BLaER1 treated with 17β-estradiol and CSF1 and Interleukin-3, amounts not matched to agents 10 nM and 100 nM (cell line): ENCODE results near the gene CFAP46.
"Not testable (repeated sequence)": the region's sequence is repeated elsewhere in the genome, so short reads cannot be mapped to it uniquely, and the experiment has no call there.

Experiments
- H3K27ac ChIP-seq, 11 experiments: shearing (Covaris generic); formaldehyde crosslinking; 2 replicates each; pipeline ENCODE4 v1.8.1; 2022
- H3K27me3 ChIP-seq, 11 experiments: shearing (Covaris generic); formaldehyde crosslinking; 2 replicates each; pipeline ENCODE4 v1.8.1; 2022
- H3K36me3 ChIP-seq, 11 experiments: shearing (Covaris generic); formaldehyde crosslinking; 2 replicates each; pipeline ENCODE4 v1.8.1; 2022
- H3K4me1 ChIP-seq, 10 experiments: shearing (Covaris generic); formaldehyde crosslinking; 2 replicates each; pipeline ENCODE4 v1.8.1; 2022
- H3K4me2 ChIP-seq, 11 experiments: shearing (Covaris generic); formaldehyde crosslinking; 2 replicates each; pipeline ENCODE4 v1.8.1; 2022
- H3K4me3 ChIP-seq, 10 experiments: shearing (Covaris generic); formaldehyde crosslinking; 2 replicates each; pipeline ENCODE4 v1.8.1; 2022
- H3K9ac ChIP-seq, 11 experiments: shearing (Covaris generic); formaldehyde crosslinking; 2 replicates each; pipeline ENCODE4 v1.8.1; 2022
- H3K9me3 ChIP-seq, 11 experiments: shearing (Covaris generic); formaldehyde crosslinking; replicated peaks in 1 of 11; 2 replicates each; pipeline ENCODE4 v1.8.1; 2022
- H4K20me1 ChIP-seq, 11 experiments: shearing (Covaris generic); formaldehyde crosslinking; 2 replicates each; pipeline ENCODE4 v1.8.1; 2022
- Cebpa-rat ChIP-seq, 11 experiments: shearing (Covaris generic); IDR thresholded peaks; 2 replicates each; pipeline ENCODE4 v1.8.1; 2022

CFAP46 gene

DNA sequence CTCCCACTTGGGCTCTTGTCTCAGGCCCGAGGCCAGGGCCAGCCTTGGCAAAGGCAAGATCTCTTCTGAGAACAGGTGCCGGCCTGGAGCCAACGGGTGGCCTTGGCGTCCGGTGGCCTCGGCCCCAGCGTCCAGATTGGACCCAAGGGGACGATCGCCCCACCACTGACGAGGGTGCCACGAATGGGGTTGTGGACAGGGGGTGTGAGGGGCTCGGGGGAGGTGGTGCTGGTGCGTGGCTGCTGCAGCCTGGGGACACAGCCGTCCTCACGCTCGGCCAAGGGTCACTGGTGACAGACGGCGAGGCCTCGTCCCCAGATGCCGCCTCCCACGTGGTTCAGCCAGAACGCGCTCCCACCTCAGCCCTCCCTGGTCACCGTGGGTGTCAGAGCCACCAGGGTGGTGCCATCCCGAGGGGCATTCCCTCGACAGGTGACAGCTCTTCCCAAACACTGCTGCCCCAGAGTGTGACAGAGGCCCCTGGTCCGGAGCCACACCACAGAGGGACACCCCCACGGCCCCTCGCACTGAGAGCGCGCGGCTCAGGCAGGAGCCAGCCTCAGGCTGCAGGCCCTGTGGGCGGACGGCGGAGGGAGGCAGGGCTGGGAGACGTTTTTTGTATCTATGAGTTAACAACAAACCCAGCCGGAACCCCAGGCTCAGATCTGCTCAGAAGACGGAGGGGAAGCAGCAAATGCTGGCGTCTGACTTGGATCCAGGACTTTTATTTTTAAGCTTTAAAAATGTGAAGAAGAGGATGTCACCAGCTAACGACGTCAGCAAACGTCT, 18.5 kb upstream of the CFAP46 start:
- no peak for TF ChIP-seq Cebpa-rat (IDR thresholded peaks at IDR 0.05)
- Histone ChIP-seq H3K9me3 (no peaks in the 10 kb centered on the region), H3K27me3 (peaks cover 3 to 32% (median 22%) of the 10 kb centered on the region in 11 experiments; a peak in 18 of 22 replicates), H3K9ac (no peak overlapping the region), H4K20me1 (peaks cover 0 to 16% (median 0%) of the 10 kb centered on the region in 11 experiments; a peak in 6 of 22 replicates), H3K4me3 (no peak overlapping the region), H3K4me2 (no peak overlapping the region), H3K36me3 (no peaks in the 10 kb centered on the region), H3K27ac (no peak overlapping the region), H3K4me1 (peaks cover 11 to 36% (median 26%) of the 10 kb centered on the region in 10 experiments; a peak in 17 of 20 replicates)

DNA sequence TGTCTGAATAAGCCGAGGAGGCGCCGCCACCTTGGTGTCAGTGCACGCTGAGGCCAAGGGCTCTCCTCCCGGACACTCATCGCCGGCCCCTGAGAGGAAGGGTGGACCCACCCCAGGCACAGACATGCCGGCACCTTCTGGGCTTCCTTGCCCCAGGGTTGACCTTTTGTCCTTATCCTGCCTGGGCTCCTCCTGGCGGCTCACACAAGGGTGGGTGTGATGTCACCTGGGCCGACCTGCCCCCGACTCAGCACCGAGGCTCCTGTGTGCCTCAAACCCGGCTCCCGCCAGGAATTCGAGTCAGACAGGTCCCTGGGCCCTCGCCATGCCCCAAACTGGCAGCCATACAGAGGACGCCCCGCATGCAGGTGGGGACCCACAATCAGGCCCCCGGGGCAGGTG, 17.7 kb upstream of the CFAP46 start:
- Histone ChIP-seq H3K9me3 (no peaks in the 10 kb centered on the region), H3K4me3 (no peak overlapping the region), H3K9ac (no peak overlapping the region), H3K4me1 (peaks cover 11 to 36% (median 26%) of the 10 kb centered on the region in 10 experiments; a peak in 17 of 20 replicates), H3K4me2 (no peak overlapping the region), H4K20me1 (peaks cover 0 to 16% (median 0%) of the 10 kb centered on the region in 11 experiments; a peak in 6 of 22 replicates), H3K27me3 (peaks cover 3 to 32% (median 22%) of the 10 kb centered on the region in 11 experiments; a peak in 18 of 22 replicates), H3K27ac (no peak overlapping the region), H3K36me3 (no peaks in the 10 kb centered on the region)
- no peak for TF ChIP-seq Cebpa-rat (IDR thresholded peaks at IDR 0.05)

DNA sequence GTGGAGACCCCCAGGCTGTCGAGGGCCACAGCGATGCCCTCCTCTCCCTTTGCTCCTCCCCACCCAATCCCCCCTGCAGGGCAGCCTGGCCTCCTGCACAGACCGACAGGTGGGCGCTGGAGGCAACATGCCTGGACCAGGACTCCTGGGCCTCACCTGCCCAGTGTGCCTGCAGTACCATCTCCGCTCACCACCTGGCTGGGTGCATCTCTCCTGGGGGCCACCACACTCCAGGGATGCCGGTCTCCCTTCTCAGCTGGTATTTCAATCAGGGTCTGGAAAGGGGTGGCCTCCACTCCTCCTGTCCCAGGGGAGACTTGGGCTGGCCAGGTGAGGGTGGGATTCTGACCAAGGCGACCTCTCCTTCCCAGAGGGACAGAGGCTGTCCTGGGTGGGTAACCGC, 17.2 kb upstream of the CFAP46 start:
- Histone ChIP-seq H3K27me3 (peaks cover 3 to 33% (median 22%) of the 10 kb centered on the region in 11 experiments; a peak in 18 of 22 replicates), H3K4me1 (peaks cover 11 to 36% (median 26%) of the 10 kb centered on the region in 10 experiments; a peak in 17 of 20 replicates), H3K27ac (no peak overlapping the region), H3K36me3 (no peaks in the 10 kb centered on the region), H3K4me2 (no peak overlapping the region), H4K20me1 (peaks cover 0 to 16% (median 0%) of the 10 kb centered on the region in 11 experiments; a peak in 6 of 22 replicates), H3K9ac (no peak overlapping the region), H3K4me3 (no peak overlapping the region), H3K9me3 (no peaks in the 10 kb centered on the region)
- TF ChIP-seq Cebpa-rat (IDR thresholded peaks at IDR 0.05), result no peak

DNA sequence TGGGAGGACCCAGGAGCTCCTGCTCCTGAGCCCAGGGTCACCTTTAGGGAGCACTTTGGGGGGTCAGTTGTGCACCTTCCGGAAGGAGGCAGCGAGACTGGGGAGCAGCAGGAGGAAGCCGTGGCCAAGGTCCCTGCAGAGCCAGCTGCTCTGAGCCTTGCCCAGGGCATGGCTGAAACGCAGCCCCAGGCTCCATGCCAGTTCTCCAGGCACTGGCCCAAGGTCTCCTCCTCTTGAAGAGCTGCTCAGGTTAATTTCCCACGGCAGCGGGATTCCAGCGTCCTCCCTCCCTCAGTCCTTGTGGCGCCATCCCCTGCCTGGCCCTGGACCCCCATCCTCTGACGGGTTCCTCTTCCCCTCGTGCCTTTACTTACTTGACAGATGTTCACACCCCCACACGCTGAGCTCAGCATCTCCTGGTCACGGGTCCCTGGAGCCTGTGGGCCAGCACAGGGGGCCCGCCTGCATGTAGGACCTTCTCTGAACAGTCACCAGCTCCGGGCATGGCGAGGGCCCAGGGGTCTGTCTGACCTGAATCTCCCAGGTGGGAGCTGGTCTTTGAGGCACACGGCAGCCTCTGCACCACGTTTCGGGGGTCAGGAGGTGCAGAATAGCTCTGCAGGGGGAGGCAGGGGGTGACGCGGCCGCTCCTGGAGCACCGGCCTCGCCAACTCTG, 16.7 kb upstream of the CFAP46 start:
- no peak for TF ChIP-seq Cebpa-rat (IDR thresholded peaks at IDR 0.05)
- no peaks in the 10 kb centered on the region for H3K36me3 ChIP-seq

DNA sequence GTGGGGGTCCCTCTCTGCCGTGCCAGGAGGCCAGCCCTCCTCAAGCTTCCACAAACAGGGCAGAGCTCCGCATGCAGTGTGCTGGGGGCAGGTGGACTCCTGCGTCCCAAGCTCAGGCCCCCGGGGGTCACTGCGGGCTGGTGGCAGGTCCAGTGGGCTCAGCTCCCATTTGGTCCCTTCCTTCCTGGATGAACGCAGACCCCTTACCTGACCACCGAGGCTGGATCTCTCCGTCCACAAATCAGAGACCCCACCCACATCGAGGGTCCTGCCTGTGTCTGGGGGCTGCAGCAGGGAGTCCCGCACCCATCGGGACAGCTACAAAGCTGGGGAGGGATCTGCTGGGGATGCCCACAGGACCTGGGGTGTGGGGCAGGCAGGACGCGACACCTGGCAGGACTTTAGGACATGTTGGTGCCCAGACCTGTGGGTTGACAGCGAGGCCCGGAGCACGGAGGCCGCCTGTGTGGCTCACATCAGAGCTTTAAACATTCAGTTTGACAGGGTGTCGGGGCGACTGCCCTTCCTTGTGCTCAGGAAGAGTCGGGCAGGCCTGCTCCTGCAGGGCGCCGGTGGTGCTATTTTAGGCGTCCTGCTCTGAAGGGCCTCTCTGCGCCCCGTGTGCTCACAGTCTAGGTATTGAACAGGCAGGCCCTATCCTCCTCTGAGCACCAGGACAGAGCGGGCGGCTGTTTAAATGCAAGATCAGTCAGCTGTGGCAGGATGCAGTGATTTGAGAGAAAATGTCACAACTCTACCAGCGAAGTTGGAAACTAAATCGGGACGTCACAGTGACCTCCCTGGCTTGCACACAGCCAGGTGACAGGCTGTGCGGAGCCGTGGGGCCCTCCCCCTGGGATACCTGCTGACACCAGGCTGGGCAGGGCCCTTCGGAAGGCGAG, 15.9 kb upstream of the CFAP46 start:
- Histone ChIP-seq H3K4me1 (peaks cover 11 to 41% (median 29%) of the 10 kb centered on the region in 10 experiments; a peak in 18 of 20 replicates), H3K36me3 (no peaks in the 10 kb centered on the region), H3K9ac (no peak overlapping the region), H3K27me3 (peaks cover 2 to 32% (median 16%) of the 10 kb centered on the region in 11 experiments; a peak in 17 of 22 replicates), H3K4me2 (peak overlapping the region in 8 of 11 experiments; percentile 10 to 64 (median 40); a peak in 13 of 22 replicates), H4K20me1 (peaks cover 0 to 16% (median 0%) of the 10 kb centered on the region in 11 experiments; a peak in 5 of 22 replicates), H3K9me3 (no peaks in the 10 kb centered on the region), H3K27ac (no peak overlapping the region), H3K4me3 (no peak overlapping the region)
- TF ChIP-seq Cebpa-rat (IDR thresholded peaks at IDR 0.05), result no peak

More for the DNA sequence above, 16.7 kb upstream of the CFAP46 start:
- Histone ChIP-seq H3K27me3 (peaks cover 3 to 33% (median 22%) of the 10 kb centered on the region in 11 experiments; a peak in 18 of 22 replicates), H3K4me2 (peak overlapping the region in 8 of 11 experiments; percentile 10 to 64 (median 40); a peak in 14 of 22 replicates), H3K9me3 (no peaks in the 10 kb centered on the region), H3K4me1 (peaks cover 11 to 36% (median 26%) of the 10 kb centered on the region in 10 experiments; a peak in 17 of 20 replicates), H3K27ac (no peak overlapping the region), H3K9ac (no peak overlapping the region), H4K20me1 (peaks cover 0 to 16% (median 0%) of the 10 kb centered on the region in 11 experiments; a peak in 5 of 22 replicates), H3K4me3 (no peak overlapping the region)

DNA sequence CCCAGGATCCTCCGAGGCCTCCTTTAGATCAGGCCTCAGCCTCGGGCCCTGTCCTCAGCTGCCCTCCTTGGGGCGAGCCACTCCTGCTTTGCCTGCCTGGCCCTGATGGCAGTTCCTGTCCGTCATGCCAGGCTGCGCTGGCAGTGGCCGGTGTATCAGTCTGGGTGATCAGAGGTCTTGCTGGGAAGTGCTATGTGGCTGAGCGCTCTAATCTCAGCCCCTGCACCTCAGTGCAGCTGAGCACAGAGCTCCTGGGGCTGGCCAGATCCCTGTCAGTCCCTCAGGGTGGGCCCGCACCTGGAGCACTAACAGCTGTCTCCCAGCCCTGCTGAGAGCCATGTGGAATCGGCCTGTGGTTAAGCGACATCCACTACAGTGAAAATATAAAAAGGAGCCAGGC, 14.8 kb upstream of the CFAP46 start:
- Histone ChIP-seq H4K20me1 (peaks cover 0 to 20% (median 4%) of the 10 kb centered on the region in 11 experiments; a peak in 9 of 22 replicates), H3K9ac (no peak overlapping the region), H3K9me3 (no peaks in the 10 kb centered on the region), H3K36me3 (no peaks in the 10 kb centered on the region), H3K4me1 (peaks cover 9 to 42% (median 32%) of the 10 kb centered on the region in 10 experiments), H3K27ac (no peak overlapping the region), H3K4me3 (no peak overlapping the region), H3K4me2 (0 out of 22 replicates have a peak overlapping the region, but pooled peaks of 1 of the 11 experiments have one; percentile 5), H3K27me3 (peaks cover 4 to 39% (median 14%) of the 10 kb centered on the region in 11 experiments; a peak in 19 of 22 replicates)
- TF ChIP-seq Cebpa-rat (IDR thresholded peaks at IDR 0.05), result no peak

DNA sequence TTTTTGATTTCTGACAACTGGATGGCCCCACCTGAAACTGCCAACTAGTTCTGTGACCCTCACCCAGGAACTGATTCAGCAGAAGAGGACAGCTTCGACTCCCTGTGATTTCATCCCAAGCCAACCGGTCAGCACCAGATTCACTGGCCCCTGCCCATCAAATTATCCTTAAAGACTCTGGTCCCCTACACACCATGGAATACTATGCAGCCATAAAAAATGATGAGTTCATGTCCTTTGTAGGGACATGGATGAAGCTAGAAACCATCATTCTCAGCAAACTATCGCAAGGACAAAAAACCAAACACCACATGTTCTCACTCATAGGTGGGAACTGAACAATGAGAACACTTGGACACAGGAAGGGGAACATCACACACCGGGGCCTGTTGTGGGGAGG, 13.9 kb upstream of the CFAP46 start:
- not testable (repeated sequence) for H3K9ac ChIP-seq, H3K27ac ChIP-seq, H3K9me3 ChIP-seq, H3K36me3 ChIP-seq, H3K4me2 ChIP-seq, H3K4me3 ChIP-seq
- Histone ChIP-seq H4K20me1 (peaks cover 0 to 29% (median 8%) of the 10 kb centered on the region in 11 experiments; a peak in 9 of 22 replicates), H3K4me1 (peaks cover 13 to 45% (median 36%) of the 10 kb centered on the region in 10 experiments), H3K27me3 (peaks cover 0 to 43% (median 16%) of the 10 kb centered on the region in 11 experiments; a peak in 15 of 22 replicates)

DNA sequence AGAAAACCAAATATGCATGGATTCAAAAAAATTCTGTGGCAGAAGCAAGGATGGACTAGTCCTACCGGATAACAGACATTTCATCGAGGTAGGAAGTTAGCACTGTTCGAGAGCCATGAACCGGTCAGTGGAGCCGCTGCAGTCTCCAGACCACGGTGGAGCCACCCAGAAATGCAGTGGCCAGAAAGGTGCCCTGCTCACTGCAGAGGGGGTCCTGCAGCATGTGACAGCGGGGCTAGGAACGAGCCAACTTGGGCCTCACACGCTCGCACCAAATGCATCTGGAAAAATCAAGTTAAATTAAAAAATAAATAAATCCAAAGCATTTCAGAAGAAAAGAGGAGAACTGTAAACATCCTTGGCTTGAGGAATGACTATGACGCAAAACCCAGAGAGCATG, 13.1 kb upstream of the CFAP46 start:
- Histone ChIP-seq H4K20me1 (peaks cover 0 to 32% (median 8%) of the 10 kb centered on the region in 11 experiments; a peak in 9 of 22 replicates), H3K27me3 (peaks cover 0 to 51% (median 21%) of the 10 kb centered on the region in 11 experiments; a peak in 17 of 22 replicates), H3K9me3 (no peaks in the 10 kb centered on the region), H3K4me2 (no peak overlapping the region), H3K4me1 (peaks cover 18 to 52% (median 44%) of the 10 kb centered on the region in 10 experiments), H3K9ac (no peak overlapping the region), H3K27ac (no peak overlapping the region), H3K36me3 (no peaks in the 10 kb centered on the region), H3K4me3 (no peak overlapping the region)
- TF ChIP-seq Cebpa-rat (IDR thresholded peaks at IDR 0.05), result no peak
